Mesendoderm (in vitro differentiated cells): Measurements from ENCODE around the gene GPR17.

Experiments
- DNase-seq: peaks from one replicate; pipeline ENCODE4 v3.0.0; 2013
- H2AK5ac ChIP-seq: 2 replicates; pipeline ENCODE4 v1.6.1; 2013; ENCODE audit warnings: low read length, inconsistent platforms
- H2BK120ac ChIP-seq: 2 replicates; pipeline ENCODE4 v1.6.1; 2013; ENCODE audit warnings: low read depth, mild to moderate bottlenecking, low read length, moderate library complexity, mixed read lengths
- H2BK15ac ChIP-seq: replicated peaks from 2 replicates; pipeline ENCODE4 v1.6.1; 2013; ENCODE audit warnings: low read depth, mild to moderate bottlenecking, moderate library complexity
- H2BK5ac ChIP-seq: 2 replicates; pipeline ENCODE4 v1.6.1; 2013; ENCODE audit warnings: low read length, inconsistent platforms
- H3K18ac ChIP-seq: 2 replicates; pipeline ENCODE4 v1.6.1; 2013; ENCODE audit warnings: mild to moderate bottlenecking, low read length, mixed read lengths
- H3K23ac ChIP-seq: one replicate; pipeline ENCODE4 v1.6.1; 2013; ENCODE audit warnings: low read length
- H3K27ac ChIP-seq: 2 replicates; pipeline ENCODE4 v1.5.1; 2013; ENCODE audit warnings: low read depth, mild to moderate bottlenecking, inconsistent platforms, low read length, moderate library complexity
- H3K27me3 ChIP-seq: 2 replicates; pipeline ENCODE4 v1.6.1; 2013; ENCODE audit warnings: low read length, control low read depth, mild to moderate bottlenecking, inconsistent platforms; ENCODE audit not compliant: insufficient read depth, poor library complexity
- H3K36me3 ChIP-seq: 2 replicates; pipeline ENCODE4 v1.6.1; 2013; ENCODE audit warnings: low read length, inconsistent platforms; ENCODE audit not compliant: control insufficient read depth, insufficient read depth
- H3K4ac ChIP-seq: one replicate; pipeline ENCODE4 v1.6.1; 2013; ENCODE audit warnings: low read depth, mild to moderate bottlenecking, low read length, moderate library complexity
- H3K4me1 ChIP-seq: 2 replicates; pipeline ENCODE4 v1.6.1; 2013; ENCODE audit warnings: low read depth, low read length, inconsistent platforms; ENCODE audit not compliant: control insufficient read depth
- H3K4me2 ChIP-seq: 2 replicates; pipeline ENCODE4 v1.6.1; 2013; ENCODE audit warnings: low read length
- H3K4me3 ChIP-seq: 2 replicates; pipeline ENCODE4 v1.5.1; 2013; ENCODE audit warnings: mild to moderate bottlenecking, low read length
- H3K56ac ChIP-seq: one replicate; pipeline ENCODE4 v1.6.1; 2013; ENCODE audit warnings: low read length
- H3K79me1 ChIP-seq: 2 replicates; pipeline ENCODE4 v1.6.1; 2013; ENCODE audit warnings: low read length, inconsistent platforms
- H3K79me2 ChIP-seq: 2 replicates; pipeline ENCODE4 v1.6.1; 2013; ENCODE audit warnings: mild to moderate bottlenecking, low read length; ENCODE audit not compliant: control insufficient read depth, insufficient read depth
- H3K9ac ChIP-seq: 2 replicates; pipeline ENCODE4 v1.6.1; 2013; ENCODE audit warnings: low read length, inconsistent platforms
- H4K5ac ChIP-seq: one replicate; pipeline ENCODE4 v1.6.1; 2013; ENCODE audit warnings: low read length
- H4K8ac ChIP-seq: one replicate; pipeline ENCODE4 v1.6.1; 2013; ENCODE audit warnings: low read depth, mild to moderate bottlenecking, control low read depth, low read length, moderate library complexity
- WGBS: extraction: QIAGEN DNeasy Blood & Tissue Kit; methylation state at CpG from one replicate; pipeline ENCODE4 v1.1.7; 2013; ENCODE audit warnings: low lambda C conversion rate, missing lambda C conversion rate; ENCODE audit not compliant: insufficient coverage; ENCODE audit errors: extremely low coverage; 5-methylcytosine and 5-hydroxymethylcytosine counted together

The GPR17 gene

GRCh38 chr2:127619203-127619590, 26.8 kb upstream of the GPR17 start:
- H2BK120ac ChIP-seq = no peak overlapping the region
- no peak overlapping the region for H2BK15ac ChIP-seq
- no peaks in the 10 kb centered on the region for H3K79me1 ChIP-seq
- DNase-seq = no peak
- no CpG with 5 or more reads among the region's 6 CpGs for WGBS
- no peaks in the 10 kb centered on the region for H3K79me2 ChIP-seq
- H3K27ac ChIP-seq = no peak overlapping the region
- no peak overlapping the region for H3K4me3 ChIP-seq
- no peaks in the 10 kb centered on the region for H3K36me3 ChIP-seq
- no peaks in the 10 kb centered on the region for H3K4me1 ChIP-seq
- H3K4ac ChIP-seq = no peak overlapping the region
- H3K9ac ChIP-seq = no peak overlapping the region
- no peak overlapping the region for H3K4me2 ChIP-seq
- no peak overlapping the region for H3K18ac ChIP-seq
- H4K5ac ChIP-seq = no peak overlapping the region
- no peak overlapping the region for H2AK5ac ChIP-seq
- no peaks in the 10 kb centered on the region for H3K27me3 ChIP-seq
- no peak overlapping the region for H3K23ac ChIP-seq
- H3K56ac ChIP-seq = no peak overlapping the region
- no peak overlapping the region for H4K8ac ChIP-seq
- H2BK5ac ChIP-seq = no peak overlapping the region

GRCh38 chr2:127619877-127620705, 25.9 kb upstream of the GPR17 start:
- no peak overlapping the region for H4K5ac ChIP-seq
- H3K9ac ChIP-seq = no peak overlapping the region
- no peak for DNase-seq
- no peaks in the 10 kb centered on the region for H3K27me3 ChIP-seq
- H3K56ac ChIP-seq = no peak overlapping the region
- no peak overlapping the region for H2BK15ac ChIP-seq
- no peak overlapping the region for H3K4me3 ChIP-seq
- no peaks in the 10 kb centered on the region for H3K36me3 ChIP-seq
- H3K4ac ChIP-seq = no peak overlapping the region
- no peak overlapping the region for H3K23ac ChIP-seq
- H3K79me2 ChIP-seq = no peaks in the 10 kb centered on the region
- H2BK120ac ChIP-seq = no peak overlapping the region
- no peaks in the 10 kb centered on the region for H3K79me1 ChIP-seq
- no peaks in the 10 kb centered on the region for H3K4me1 ChIP-seq
- H4K8ac ChIP-seq = no peak overlapping the region
- WGBS = no CpG with 5 or more reads among the region's 16 CpGs
- H2AK5ac ChIP-seq = no peak overlapping the region
- H2BK5ac ChIP-seq = no peak overlapping the region
- H3K4me2 ChIP-seq = no peak overlapping the region
- no peak overlapping the region for H3K27ac ChIP-seq
- no peak overlapping the region for H3K18ac ChIP-seq

GRCh38 chr2:127620866-127621265, 25.1 kb upstream of the GPR17 start:
- Histone ChIP-seq H2BK15ac (no peak overlapping the region), H3K4me3 (no peak overlapping the region), H3K9ac (no peak overlapping the region), H4K8ac (no peak overlapping the region), H2AK5ac (no peak overlapping the region), H3K4me2 (no peak overlapping the region), H3K79me2 (no peaks in the 10 kb centered on the region), H3K27ac (no peak overlapping the region), H3K4ac (no peak overlapping the region), H3K27me3 (no peaks in the 10 kb centered on the region), H3K23ac (no peak overlapping the region), H3K36me3 (no peaks in the 10 kb centered on the region), H4K5ac (no peak overlapping the region), H2BK5ac (no peak overlapping the region), H3K18ac (no peak overlapping the region), H3K79me1 (no peaks in the 10 kb centered on the region), H3K4me1 (no peaks in the 10 kb centered on the region), H3K56ac (no peak overlapping the region), H2BK120ac (no peak overlapping the region)
- DNase-seq = no peak
- WGBS = no CpG with 5 or more reads among the region's 3 CpGs

GRCh38 chr2:127621981-127622431, 23.9 kb upstream of the GPR17 start:
- no CpG with 5 or more reads among the region's 15 CpGs for WGBS
- Histone ChIP-seq H2BK15ac (no peak overlapping the region), H2BK120ac (no peak overlapping the region), H3K79me1 (no peaks in the 10 kb centered on the region), H3K23ac (no peak overlapping the region), H4K5ac (no peak overlapping the region), H3K4ac (no peak overlapping the region), H3K27ac (no peak overlapping the region), H2BK5ac (no peak overlapping the region), H3K56ac (no peak overlapping the region), H3K4me3 (no peak overlapping the region), H3K4me2 (no peak overlapping the region), H2AK5ac (no peak overlapping the region), H3K18ac (no peak overlapping the region), H3K36me3 (no peaks in the 10 kb centered on the region), H3K79me2 (no peaks in the 10 kb centered on the region), H4K8ac (no peak overlapping the region), H3K9ac (no peak overlapping the region), H3K4me1 (no peaks in the 10 kb centered on the region), H3K27me3 (no peaks in the 10 kb centered on the region)
- no peak for DNase-seq

GRCh38 chr2:127622561-127623387, 23.2 kb upstream of the GPR17 start:
- no peak overlapping the region for H3K23ac ChIP-seq
- no peak for DNase-seq
- no peaks in the 10 kb centered on the region for H3K27me3 ChIP-seq
- no peak overlapping the region for H3K27ac ChIP-seq
- no peak overlapping the region for H3K9ac ChIP-seq
- no peak overlapping the region for H2BK15ac ChIP-seq
- H4K8ac ChIP-seq = no peak overlapping the region
- no peak overlapping the region for H3K56ac ChIP-seq
- H3K18ac ChIP-seq = no peak overlapping the region
- no peaks in the 10 kb centered on the region for H3K79me1 ChIP-seq
- no peak overlapping the region for H3K4ac ChIP-seq
- no peaks in the 10 kb centered on the region for H3K4me1 ChIP-seq
- H4K5ac ChIP-seq = no peak overlapping the region
- WGBS = no CpG with 5 or more reads among the region's 21 CpGs
- no peak overlapping the region for H2BK120ac ChIP-seq
- H3K4me2 ChIP-seq = no peak overlapping the region
- no peak overlapping the region for H2BK5ac ChIP-seq
- no peak overlapping the region for H3K4me3 ChIP-seq
- H3K36me3 ChIP-seq = no peaks in the 10 kb centered on the region
- H3K79me2 ChIP-seq = no peaks in the 10 kb centered on the region
- no peak overlapping the region for H2AK5ac ChIP-seq
